SKM-1 treated with dmso at 0.1 percent for 144 hours (cell line): Measurements from ENCODE around the gene DQX1.
"Not testable (repeated sequence)": the region's sequence is repeated elsewhere in the genome, so short reads cannot be mapped to it uniquely, and the experiment has no call there.

Experiments
- DNase-seq: peaks from one replicate; lab custom pipeline; 2025; ENCODE audit not compliant: unreplicated experiment; lab: John Stamatoyannopoulos, UW

The DQX1 gene, protein sequence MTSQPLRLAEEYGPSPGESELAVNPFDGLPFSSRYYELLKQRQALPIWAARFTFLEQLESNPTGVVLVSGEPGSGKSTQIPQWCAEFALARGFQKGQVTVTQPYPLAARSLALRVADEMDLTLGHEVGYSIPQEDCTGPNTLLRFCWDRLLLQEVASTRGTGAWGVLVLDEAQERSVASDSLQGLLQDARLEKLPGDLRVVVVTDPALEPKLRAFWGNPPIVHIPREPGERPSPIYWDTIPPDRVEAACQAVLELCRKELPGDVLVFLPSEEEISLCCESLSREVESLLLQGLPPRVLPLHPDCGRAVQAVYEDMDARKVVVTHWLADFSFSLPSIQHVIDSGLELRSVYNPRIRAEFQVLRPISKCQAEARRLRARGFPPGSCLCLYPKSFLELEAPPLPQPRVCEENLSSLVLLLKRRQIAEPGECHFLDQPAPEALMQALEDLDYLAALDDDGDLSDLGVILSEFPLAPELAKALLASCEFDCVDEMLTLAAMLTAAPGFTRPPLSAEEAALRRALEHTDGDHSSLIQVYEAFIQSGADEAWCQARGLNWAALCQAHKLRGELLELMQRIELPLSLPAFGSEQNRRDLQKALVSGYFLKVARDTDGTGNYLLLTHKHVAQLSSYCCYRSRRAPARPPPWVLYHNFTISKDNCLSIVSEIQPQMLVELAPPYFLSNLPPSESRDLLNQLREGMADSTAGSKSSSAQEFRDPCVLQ

DNA sequence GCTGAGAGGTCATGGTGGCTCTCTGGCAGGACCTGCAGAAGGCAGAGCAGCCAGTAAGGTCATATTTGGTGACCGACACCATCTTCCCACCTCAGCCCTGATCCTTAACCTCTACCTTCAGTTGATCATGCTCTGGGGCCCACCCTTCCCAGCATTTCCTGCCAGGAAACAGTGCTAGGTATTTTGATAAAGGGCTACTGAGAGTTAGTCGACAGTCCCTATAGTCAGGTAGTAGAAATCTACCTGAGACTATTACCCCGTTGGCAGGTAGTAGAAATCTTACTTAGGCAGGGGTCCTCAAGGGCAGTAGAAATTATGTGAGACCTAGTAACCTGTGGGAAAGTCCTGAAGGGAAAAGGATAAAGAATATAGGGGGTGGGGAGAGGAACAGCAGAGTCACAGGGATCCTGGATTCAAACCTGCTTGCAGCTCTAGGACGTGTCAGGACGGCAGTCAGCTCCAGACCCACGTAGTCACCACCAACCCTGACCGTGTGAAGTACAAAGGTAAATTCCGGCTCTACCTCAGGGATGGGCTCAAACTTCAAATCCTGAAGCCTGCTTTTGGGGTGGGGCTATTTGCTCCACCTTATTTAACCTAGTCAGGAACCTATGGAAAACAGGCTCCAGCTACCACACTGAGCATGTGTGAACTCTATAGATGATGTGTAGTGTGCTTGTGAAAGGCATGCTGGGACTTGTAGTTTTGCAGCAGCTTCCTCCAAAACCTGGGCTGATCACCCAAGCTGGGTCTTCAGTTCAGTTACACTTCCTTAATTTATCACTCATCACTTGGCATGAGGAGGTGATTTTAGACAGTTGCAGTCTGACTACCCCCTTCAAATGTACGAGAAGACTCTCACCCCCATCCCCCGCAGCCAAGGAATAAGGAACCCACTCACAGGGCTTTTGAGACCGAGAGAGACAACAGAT lies at the start of gene DQX1:
Gene DQX1 (minus strand): TSS at position 515 of the 932 bp plus-strand sequence. CDS start 502 bp downstream, at position 13.
- peak; percentile 54 for DNase-seq

DNA sequence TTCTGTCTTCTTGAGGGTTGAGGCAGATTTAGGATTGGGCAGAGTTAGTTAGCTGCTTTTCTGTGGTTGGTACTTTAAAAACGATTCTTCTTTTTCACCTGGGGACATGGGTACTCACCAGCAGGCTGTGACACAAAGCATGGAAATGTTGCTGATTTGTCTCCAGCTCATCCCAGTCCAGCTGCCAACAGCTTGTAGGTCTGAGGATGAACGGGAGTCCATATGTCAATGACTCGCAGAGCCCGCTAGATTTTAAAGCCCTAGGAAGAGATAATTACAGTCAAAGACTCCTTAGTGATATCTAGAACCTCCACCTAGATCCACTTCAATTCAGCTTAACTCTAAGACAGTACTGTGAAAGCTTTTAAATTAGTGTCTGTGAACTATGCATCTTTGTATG lies 49.3 kb upstream of the DQX1 start:
- no peak for DNase-seq

DNA sequence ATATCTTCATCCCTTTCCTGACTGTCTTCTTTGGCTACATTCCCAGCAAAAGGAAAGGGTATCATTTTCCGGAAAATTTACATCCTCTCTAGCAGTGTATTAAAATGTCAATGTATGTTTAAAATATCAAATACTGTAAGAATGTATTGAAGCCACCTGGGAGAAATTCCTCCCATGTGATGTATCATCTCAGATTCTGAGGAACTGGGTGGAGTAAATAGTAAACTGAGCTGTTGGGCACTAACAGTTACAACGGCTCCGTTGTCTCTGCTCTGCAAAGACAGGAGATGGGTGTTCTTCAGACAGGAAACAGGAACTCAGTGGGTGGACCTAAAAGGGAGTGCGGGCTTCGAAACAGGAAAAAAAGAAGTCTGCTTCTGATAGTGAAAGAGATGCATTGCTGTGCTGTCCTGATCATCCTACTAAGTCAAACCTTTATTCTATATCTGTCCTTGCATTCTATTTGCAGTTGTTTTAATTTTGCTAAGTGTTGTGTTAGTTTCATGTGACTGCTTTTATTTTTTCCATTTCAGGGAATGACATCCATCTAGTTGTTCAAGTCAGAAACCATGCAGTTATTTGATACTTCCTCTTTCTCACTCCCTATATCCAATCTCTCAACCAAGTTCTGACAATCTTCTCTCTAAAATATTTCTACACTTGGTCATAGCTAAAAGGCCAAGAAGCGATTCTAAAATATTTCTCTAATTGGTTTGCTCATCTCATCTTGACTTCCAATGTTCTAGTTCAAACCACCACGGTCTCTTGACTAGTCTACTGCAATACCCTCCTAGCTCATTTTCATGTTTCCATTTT lies 47.9 kb upstream of the DQX1 start:
- DNase-seq, result peak; percentile 74

DNA sequence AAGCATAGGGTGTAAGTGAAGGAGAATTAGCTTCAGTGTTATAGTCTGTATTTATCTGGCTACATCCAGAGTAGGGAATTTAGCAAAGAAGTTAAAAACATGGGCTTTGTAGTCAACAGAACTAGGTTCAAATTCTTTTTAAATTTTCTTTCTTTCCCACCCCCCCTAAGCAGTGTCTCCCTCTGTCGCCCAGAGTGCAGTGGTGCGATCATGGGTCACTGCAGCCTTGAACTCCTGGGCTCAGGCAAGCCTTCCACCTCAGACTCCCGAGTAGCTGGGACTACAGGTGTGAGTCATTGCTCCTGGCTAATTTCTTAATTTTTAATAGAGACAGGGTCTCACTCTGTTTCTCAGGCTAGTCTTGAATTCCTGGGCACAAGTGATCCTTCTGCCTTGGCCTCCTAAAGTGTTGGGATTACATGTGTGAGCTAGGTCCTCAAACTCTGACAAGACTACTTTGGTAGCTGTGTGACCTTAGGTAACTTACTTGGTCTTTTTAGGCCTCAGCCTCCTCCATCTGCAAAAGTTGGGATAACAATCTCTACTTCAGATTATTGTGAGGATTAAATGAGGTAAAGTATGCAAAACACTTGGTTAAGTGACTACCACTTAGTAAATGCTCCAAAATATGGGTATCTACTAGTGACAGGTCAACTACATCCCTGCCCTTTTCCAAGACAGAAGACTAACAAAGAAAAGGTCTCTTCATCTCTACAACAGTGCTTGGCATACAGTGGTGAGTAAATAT lies 46.3 kb upstream of the DQX1 start:
- no peak for DNase-seq

DNA sequence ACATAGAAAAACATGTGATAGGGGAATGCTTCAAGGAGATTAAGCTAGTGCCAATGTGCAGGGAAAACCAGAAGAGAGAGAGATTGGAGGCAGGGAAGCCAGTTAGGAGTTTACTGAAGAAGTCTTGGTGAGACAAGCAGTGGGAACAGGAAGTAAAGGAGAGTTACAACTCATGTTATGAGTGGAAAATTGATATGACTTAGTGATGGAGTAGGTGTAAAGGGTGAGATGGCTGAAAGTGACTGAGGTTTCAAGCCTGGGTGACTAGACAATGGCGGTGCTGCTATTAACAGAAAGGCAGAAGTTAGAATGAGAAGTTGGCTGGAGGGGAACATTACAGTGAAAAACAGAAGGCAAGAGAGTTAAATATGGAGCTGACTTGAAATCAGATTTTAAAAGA lies 45.0 kb upstream of the DQX1 start:
- peak; percentile 28 for DNase-seq

DNA sequence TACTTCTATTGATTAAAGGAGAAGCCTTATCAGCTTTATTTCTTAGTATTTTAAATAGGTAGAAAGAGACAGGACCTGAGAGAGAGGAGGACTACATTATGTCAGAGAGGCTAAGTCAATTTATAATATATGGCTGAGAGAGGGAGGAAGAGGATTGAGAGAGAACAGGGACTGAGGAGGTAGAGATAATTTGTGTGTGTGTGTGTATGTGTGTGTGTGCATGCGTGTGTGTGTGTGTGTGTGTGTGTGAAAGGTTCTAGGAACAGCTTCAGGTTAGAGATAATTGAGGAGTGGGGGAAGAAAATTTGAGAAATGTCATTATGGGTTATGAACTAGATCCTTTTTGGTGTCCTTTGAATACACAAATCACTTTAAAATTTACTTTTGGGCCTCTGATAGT lies 43.7 kb upstream of the DQX1 start:
- DNase-seq, result no peak

DNA sequence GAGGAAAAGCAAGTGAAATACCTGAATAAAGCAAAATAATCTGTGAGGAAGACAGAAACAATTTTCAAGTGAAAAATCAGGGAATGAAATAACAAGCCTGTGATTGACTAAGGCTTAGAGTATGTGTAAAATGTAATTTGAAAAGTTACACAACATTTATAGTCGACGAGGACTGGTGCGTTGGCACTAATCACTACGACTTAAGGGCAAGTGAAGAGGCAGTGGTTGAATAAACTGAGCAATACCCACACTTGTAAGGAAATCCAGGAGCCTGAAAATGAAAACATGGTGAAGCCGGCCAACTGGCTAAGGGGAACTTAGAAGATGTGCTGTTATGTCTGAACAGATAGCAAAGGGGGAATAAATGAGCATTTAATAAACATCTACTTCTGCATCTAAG lies 41.9 kb upstream of the DQX1 start:
- DNase-seq, result no peak

DNA sequence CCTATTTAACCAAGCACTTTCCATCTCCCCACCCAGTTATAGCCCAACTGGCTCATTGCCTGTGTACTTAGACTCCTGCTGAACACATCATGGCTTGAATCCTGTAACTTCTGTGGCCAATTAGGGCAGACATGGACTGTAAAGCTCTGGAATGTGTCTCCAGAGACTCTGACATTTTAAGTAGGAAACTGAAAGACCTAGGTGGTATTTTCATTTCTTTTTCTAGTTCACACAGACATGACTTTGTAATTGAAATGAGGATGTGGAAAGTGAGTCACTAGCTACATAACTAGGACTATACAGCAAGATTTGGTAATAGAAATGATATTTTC lies 40.7 kb upstream of the DQX1 start:
- no peak for DNase-seq

DNA sequence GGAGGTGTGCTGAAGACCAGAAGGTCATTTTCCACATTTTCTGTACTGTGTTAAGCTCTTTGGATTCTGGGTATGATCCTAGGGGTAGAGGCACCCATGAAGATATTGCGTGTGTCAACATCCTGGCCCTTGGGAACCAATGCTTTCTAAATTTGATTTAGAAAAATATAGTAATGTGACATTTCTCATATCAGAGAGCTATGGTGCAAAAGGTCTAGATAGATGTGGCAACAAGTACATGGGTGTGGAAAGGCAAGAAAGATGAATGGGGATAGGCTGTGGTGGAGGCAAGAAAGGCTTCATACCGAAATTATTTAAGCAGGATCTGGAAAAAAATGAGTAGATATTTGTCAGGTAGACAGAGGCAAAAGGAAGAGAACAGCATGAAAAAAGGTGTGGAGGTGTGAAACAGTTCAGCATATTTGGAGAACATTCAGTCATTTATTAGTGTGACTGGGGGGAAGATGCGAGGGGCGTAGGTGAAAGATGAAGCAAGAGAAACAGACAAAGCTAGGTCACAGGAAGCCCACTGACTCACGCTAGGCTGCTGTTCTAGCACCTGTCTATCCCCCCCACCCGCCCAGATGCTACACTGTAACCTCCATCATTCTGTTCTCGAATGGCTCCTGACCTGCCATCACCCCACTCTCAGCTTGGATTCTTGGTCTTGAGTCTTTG lies 40.2 kb upstream of the DQX1 start:
- DNase-seq, result no peak

DNA sequence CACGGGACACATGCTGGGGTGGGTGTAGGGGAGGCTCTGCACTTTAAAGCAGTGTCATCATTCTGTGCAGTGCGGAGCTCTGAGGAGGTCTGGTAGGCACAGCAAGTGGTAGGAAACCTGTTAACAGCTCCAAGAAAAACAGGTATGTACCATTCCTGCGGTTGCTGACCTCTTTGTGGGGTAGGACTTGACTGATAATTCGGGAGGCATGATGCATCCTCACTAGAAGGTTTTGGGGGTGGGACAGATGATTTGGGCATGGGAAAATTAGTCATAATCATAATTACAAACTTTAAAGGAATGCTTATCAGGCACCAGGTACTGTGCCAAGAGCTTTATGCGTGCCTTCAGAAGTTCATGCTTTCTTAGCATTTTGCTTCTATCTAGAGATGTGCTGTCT lies 38.2 kb upstream of the DQX1 start:
- no peak for DNase-seq

DNA sequence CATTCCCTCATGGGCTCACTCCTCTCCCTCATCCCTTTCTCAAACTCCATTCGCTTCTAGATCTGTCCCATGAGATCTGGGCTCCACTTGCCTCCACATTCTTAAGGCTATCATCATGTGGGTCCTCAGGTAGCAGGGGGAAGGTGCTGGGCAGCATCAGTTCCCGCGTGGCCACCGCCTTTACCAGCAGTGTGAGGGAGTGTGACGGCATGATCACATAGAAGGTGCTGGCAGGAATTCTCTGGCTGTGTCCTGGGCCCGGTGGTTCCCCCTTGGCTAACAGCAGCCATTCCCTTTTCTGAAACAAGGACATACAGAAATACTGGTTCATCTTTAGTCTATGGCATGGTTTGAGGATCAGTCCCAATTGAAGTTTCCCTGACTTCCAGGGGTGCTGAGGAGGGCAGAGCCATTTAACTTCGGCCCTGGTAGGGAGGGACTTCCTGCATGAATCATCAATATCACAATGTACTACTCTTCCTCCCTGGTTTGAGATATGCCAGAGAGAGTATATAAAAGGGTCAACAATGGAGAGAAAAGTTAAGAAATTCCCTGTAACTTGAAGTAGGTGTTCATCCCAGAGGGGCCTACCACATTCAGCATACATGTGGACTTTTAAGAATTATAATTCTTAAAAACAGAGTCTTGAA lies 36.2 kb upstream of the DQX1 start:
- no peak for DNase-seq

DNA sequence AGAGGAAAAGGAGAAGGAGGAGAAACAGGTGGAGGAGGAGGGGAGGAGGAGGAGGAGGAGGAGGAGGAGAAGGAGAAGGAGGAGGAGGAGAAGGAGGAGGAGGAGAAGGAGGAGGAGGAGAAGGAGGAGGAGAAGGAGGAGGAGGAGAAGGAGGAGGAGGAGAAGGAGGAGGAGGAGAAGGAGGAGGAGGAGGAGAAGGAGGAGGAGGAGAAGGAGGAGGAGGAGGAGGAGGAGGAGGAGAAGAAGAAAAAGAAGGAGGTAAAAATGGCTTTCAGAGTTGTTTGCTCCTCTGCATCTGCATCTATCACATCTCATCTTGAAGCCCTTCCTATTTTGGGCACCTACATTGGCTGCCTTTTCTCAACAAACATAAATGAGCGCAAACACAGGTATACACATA lies 35.0 kb upstream of the DQX1 start:
- DNase-seq, result not testable (repeated sequence)

DNA sequence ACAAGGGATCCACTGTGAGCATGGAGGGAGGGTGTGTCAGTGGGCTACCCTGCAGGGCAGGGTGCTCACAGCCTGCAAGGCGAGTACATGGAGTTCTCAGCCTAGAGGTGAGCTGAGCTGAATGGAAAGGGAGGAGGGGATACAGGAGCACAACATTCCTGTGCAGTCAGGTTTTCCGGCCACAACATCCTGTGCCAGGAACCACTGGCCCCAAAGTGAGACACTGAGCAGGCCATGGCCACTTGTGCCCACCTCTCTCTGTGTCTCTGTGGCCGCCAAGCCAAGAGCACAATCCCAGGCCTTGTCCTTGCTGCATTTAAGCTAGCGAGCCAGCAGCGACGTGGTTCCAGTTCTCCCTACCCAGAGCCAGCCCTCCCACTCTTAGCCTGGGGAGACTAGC lies 34.6 kb upstream of the DQX1 start:
- no peak for DNase-seq

DNA sequence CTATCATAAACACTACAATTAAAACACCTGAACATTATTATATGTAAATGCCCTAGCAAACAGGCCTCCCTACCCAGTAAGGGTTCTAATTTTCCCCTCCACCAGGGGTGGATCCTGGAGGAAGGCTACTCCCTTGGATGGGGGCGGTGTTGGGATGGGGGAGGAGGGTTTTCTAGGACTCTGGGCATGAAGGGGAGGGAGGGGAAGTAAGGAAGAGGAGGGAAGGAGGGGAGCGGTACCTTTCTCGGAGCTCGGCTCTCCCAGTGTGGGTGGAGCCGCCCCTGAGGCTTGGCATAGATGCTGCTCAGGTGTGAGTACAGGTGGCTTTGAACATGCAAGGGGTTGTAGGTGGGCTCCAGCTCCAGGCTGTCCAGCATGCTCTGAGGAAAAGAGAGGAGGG lies 33.9 kb upstream of the DQX1 start:
- DNase-seq, result no peak

DNA sequence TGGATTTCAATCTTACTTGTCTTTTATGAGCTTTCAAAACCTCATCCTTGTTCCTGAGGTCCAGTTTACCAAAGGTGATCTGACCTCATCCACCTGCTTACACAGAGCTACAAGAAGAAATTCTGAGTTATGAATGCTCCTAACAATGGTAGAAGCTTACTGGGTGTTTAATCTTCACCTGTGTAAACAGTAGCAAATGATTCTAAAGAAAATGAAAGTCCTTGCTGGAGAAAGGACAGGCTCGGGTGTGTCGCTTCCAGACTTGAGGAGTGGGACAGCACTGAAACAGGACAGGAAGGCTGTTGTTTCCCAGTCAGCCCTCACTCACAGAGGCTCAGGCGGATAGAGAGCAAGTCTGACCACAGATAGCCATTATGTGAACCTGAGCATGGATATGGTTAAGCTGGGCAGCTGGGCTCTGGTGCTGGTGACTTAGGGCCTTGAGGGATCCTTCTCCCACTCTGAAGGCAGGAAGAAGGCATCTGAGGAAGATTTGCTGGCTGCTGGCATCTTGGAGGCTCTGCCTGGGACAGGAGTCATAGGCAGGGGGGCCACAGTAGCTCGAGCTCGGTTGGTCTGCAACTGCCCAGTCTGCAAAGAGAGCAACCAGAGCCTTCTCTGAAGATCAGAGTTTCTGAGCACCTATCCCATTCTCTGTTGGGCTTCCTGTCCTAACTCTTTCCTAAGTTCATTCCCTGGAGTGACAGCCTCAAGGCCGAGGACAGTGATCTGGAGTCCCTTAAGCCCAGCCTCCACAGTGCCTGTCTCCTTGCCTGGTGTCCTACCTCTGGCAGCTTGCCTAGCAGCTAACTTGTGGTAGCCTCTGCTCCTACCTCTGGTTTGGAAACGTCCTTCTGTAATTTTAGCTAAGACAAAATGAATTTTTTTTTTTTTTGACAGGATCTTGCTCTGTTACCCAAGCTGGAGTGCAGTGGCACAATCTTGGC lies 32.5 kb upstream of the DQX1 start:
- no peak for DNase-seq

DNA sequence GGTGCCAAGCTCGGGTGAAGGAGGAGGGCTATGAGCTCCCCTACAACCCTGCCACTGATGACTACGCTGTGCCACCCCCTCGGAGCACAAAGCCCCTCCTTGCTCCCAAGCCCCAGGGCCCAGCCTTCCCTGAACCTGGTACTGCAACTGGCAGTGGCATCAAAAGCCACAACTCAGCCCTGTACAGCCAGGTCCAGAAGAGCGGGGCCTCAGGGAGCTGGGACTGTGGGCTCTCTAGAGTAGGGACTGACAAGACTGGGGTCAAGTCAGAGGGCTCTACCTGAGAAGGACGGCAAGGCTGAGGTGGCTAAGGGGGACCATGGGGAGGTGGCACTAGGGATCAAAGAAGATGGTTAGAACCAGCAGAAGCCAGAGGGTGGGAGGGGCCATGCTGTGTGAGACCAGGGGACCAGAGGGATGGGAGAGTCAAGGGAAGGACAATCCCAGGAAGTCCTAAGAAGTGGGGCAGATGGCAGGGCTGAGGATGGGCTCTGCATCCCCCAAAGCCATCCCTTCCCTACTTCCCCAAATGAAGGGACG lies 30.9 kb upstream of the DQX1 start:
- DNase-seq, result no peak

DNA sequence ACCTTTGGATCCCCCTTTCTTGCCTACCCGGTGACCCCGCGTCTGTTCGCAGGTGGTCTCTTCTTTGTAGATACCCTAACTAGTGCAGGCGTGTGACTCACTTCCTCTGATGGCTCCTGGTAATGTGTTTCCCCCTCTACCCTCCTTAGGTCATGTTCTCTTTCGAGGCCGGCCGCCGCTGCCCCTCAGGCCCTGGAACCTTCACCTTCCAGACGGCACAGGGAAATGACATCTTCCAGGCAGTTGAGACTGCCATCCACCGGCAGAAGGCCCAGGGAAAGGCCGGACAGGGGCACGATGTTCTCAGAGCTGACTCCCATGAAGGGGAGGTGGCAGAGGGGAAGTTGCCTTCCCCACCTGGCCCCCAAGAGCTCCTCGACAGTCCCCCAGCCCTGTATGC lies 30.1 kb upstream of the DQX1 start:
- DNase-seq, result no peak
